WTC11 (cell line): Measurements from ENCODE around the gene MOB3B. TPM values are rescaled to one million over a fixed set of nuclear protein-coding genes. Genes with fewer than 3 reads are reported as not detected.

Experiments used
- ATAC-seq: fragments of 200-7000 bp; cut with Tn5 transposase; 2 replicates; pipeline ENCODE4 v1.10.0; 2021; ENCODE audit warnings: mild to moderate bottlenecking, moderate library complexity
- CTCF ChIA-PET: fragments of 300-600 bp; sonication (Branson Sonifier 250); formaldehyde crosslinking; loops from one replicate; lab custom pipeline; 2021; ENCODE audit warnings: antibody characterized with exemption; lab: Charles Lee
- POLR2A ChIA-PET: fragments of 350-600 bp; sonication (Branson Sonifier 250); formaldehyde crosslinking; loops from one replicate; lab custom pipeline; 2021; ENCODE audit warnings: antibody characterized with exemption; lab: Charles Lee
- DNase-seq: peaks from one replicate; pipeline ENCODE4 v3.0.0; 2021; ENCODE audit warnings: low spot score
- H3K27ac Mint-ChIP-seq: 2 replicates; pipeline ENCODE4 v1.8.0; 2021; ENCODE audit warnings: mixed read lengths
- H3K27me3 Mint-ChIP-seq: 2 replicates; pipeline ENCODE4 v1.8.0; 2021; ENCODE audit warnings: low read depth, mild to moderate bottlenecking, moderate library complexity, mixed read lengths
- H3K36me3 Mint-ChIP-seq: 2 replicates; pipeline ENCODE4 v1.8.0; 2021; ENCODE audit warnings: mixed read lengths
- H3K4me1 Mint-ChIP-seq: 2 replicates; pipeline ENCODE4 v1.8.0; 2022; ENCODE audit warnings: mixed read lengths
- H3K4me3 Mint-ChIP-seq: 2 replicates; pipeline ENCODE4 v1.8.0; 2021; ENCODE audit warnings: mild to moderate bottlenecking, moderate library complexity, mixed read lengths
- H3K9me3 Mint-ChIP-seq: 2 replicates; pipeline ENCODE4 v1.8.0; 2021; ENCODE audit warnings: mixed read lengths
- CREM ChIP-seq: sonication (generic); formaldehyde crosslinking; IDR thresholded peaks from 2 replicates; pipeline ENCODE4 v1.8.1; 2022; ENCODE audit warnings: mild to moderate bottlenecking, missing genetic modification reagents, moderate library complexity
- ETV6 ChIP-seq: sonication (generic); formaldehyde crosslinking; IDR thresholded peaks from 2 replicates; pipeline ENCODE4 v1.8.1; 2022; ENCODE audit warnings: mild to moderate bottlenecking, missing genetic modification reagents
- FOXP1 ChIP-seq: sonication (generic); formaldehyde crosslinking; IDR thresholded peaks from 2 replicates; pipeline ENCODE4 v1.8.0; 2022; ENCODE audit warnings: missing genetic modification reagents, mild to moderate bottlenecking, moderate library complexity, borderline replicate concordance
- IRF2 ChIP-seq: sonication (generic); formaldehyde crosslinking; IDR thresholded peaks from 2 replicates; pipeline ENCODE4 v1.8.0; 2022; ENCODE audit warnings: low read depth, missing genetic modification reagents, borderline replicate concordance
- JAZF1 ChIP-seq: fragments of 250-450 bp; sonication (Bioruptor Pico); IDR thresholded peaks from 2 replicates; pipeline ENCODE4 v1.9.0; 2021; ENCODE audit warnings: moderate library complexity, mild to moderate bottlenecking, inconsistent platforms
- JUN ChIP-seq: sonication (generic); formaldehyde crosslinking; IDR thresholded peaks from 2 replicates; pipeline ENCODE4 v1.8.0; 2023; ENCODE audit warnings: mild to moderate bottlenecking, missing genetic modification reagents
- NFYB ChIP-seq: sonication (generic); formaldehyde crosslinking; conservative IDR thresholded peaks from 2 replicates; pipeline ENCODE4 v1.8.0; 2022; ENCODE audit warnings: low read depth, missing genetic modification reagents
- NR1H2 ChIP-seq: sonication (generic); formaldehyde crosslinking; IDR thresholded peaks from 2 replicates; pipeline ENCODE4 v1.9.0; 2021; ENCODE audit warnings: mild to moderate bottlenecking, moderate library complexity, missing genetic modification reagents
- NR2C2 ChIP-seq: sonication (generic); formaldehyde crosslinking; IDR thresholded peaks from 2 replicates; pipeline ENCODE4 v1.8.0; 2022; ENCODE audit warnings: mild to moderate bottlenecking, missing genetic modification reagents
- OVOL2 ChIP-seq: fragments of 250-450 bp; sonication (Bioruptor Pico); IDR thresholded peaks from 2 replicates; pipeline ENCODE4 v1.9.0; 2021; ENCODE audit warnings: mild to moderate bottlenecking, borderline replicate concordance
- RORB ChIP-seq: fragments of 250-450 bp; sonication (Bioruptor Pico); IDR thresholded peaks from 2 replicates; pipeline ENCODE4 v1.9.0; 2021; ENCODE audit warnings: mild to moderate bottlenecking
- SMAD3 ChIP-seq: sonication (generic); formaldehyde crosslinking; IDR thresholded peaks from 2 replicates; pipeline ENCODE4 v1.8.0; 2022; ENCODE audit warnings: missing genetic modification reagents, mild to moderate bottlenecking, borderline replicate concordance
- ZNF219 ChIP-seq: sonication (generic); formaldehyde crosslinking; IDR thresholded peaks from 2 replicates; pipeline ENCODE4 v1.8.0; 2023; ENCODE audit warnings: missing genetic modification reagents, mild to moderate bottlenecking, borderline replicate concordance
- ZNF232 ChIP-seq: sonication (generic); formaldehyde crosslinking; IDR thresholded peaks from 2 replicates; pipeline ENCODE4 v1.8.0; 2022; ENCODE audit warnings: mild to moderate bottlenecking, missing genetic modification reagents
- ZNF396 ChIP-seq: fragments of 250-450 bp; sonication (Bioruptor Pico); IDR thresholded peaks from 2 replicates; pipeline ENCODE4 v1.8.0; 2021; ENCODE audit warnings: mild to moderate bottlenecking, moderate library complexity, borderline replicate concordance
- ZNF416 ChIP-seq: fragments of 250-450 bp; sonication (Bioruptor Pico); IDR thresholded peaks from 2 replicates; pipeline ENCODE4 v1.9.0; 2021; ENCODE audit warnings: mild to moderate bottlenecking, inconsistent platforms
- total RNA-seq: library from RNA; stranded (reverse); gene quantifications from 3 replicates; pipeline ENCODE4 v1.2.3, GENCODE V29; 2021
- TF ChIP-seq, protein P1 (sequence below): sonication (generic); formaldehyde crosslinking; IDR thresholded peaks from 2 replicates; pipeline ENCODE4 v1.8.1; 2022; ENCODE audit warnings: mild to moderate bottlenecking, missing genetic modification reagents, moderate library complexity, borderline replicate concordance
- TF ChIP-seq, protein P2 (sequence below): sonication (generic); formaldehyde crosslinking; IDR thresholded peaks from 2 replicates; pipeline ENCODE4 v1.8.0; 2022; ENCODE audit warnings: mild to moderate bottlenecking, missing genetic modification reagents
- TF ChIP-seq, protein P3 (sequence below): sonication (generic); formaldehyde crosslinking; IDR thresholded peaks from 2 replicates; pipeline ENCODE4 v1.8.0; 2022; ENCODE audit warnings: mild to moderate bottlenecking, missing genetic modification reagents
- TF ChIP-seq, protein P4 (sequence below): fragments of 250-450 bp; sonication (Bioruptor Pico); IDR thresholded peaks from 2 replicates; pipeline ENCODE4 v1.9.0; 2021; ENCODE audit warnings: mild to moderate bottlenecking, borderline replicate concordance
- TF ChIP-seq, protein P5 (sequence below): sonication (generic); formaldehyde crosslinking; IDR thresholded peaks from 2 replicates; pipeline ENCODE4 v1.8.0; 2023; ENCODE audit warnings: missing genetic modification reagents, mild to moderate bottlenecking, borderline replicate concordance

MOB3B gene
- total RNA-seq, 1 experiment from 2014 or later: 25.1 TPM

DNA sequence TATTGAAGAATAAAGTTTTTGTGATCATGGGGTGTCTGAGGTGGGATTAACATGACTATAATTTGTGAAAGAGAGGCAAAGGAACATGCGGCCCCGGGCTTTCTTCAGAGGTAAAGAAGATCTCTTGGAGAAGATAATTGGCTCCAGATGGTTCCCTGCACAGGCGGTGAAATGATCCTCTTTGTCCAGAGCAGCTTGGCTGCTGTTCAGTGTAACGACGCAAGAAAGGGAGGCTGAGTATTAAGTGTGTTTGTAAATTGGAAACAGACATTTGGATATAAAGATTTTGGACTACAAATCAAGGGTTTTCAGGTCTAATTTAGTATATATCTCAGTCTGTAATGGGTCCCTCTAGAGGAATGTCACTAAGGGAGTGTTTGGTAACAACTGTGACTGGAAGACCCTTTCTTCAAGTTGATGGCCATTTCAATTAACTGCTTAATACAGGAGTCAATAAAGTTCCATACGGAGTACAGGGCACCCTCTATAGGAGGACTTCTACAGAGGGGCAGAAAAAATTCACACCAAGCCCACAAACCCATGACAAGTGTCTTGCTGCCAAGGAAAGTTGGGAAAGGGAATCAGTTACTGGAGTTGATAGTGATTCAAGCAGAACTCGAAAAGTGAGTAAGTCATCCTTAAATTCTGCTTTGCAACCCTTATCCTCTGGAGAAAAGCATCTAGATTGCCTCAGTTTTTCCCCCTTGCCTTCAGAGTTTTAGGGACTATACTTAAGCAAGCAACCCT is 236.8 kb downstream of the MOB3B start:
- ChIA-PET POLR2A (no interaction called here), CTCF (interaction anchor here (0.6 kb wide), 1 partner anchor 1022 kb away, joined by 3 read pairs; no protein-coding TSS in a partner anchor)
- no peaks in the 10 kb centered on the region for H3K4me1 Mint-ChIP-seq
- TF ChIP-seq, protein P1, sequence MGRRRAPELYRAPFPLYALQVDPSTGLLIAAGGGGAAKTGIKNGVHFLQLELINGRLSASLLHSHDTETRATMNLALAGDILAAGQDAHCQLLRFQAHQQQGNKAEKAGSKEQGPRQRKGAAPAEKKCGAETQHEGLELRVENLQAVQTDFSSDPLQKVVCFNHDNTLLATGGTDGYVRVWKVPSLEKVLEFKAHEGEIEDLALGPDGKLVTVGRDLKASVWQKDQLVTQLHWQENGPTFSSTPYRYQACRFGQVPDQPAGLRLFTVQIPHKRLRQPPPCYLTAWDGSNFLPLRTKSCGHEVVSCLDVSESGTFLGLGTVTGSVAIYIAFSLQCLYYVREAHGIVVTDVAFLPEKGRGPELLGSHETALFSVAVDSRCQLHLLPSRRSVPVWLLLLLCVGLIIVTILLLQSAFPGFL (CRISPR knock-in tag): no peak
- TF ChIP-seq NR2C2 (CRISPR knock-in tag): no peak
- no peak for TF ChIP-seq ETV6
- no peak for TF ChIP-seq CREM (CRISPR knock-in tag)
- no peak for TF ChIP-seq NFYB (CRISPR knock-in tag)
- no peak for TF ChIP-seq OVOL2 (CRISPR knock-in tag)
- no peak for TF ChIP-seq JUN
- TF ChIP-seq, protein P2, sequence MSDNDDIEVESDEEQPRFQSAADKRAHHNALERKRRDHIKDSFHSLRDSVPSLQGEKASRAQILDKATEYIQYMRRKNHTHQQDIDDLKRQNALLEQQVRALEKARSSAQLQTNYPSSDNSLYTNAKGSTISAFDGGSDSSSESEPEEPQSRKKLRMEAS: no peak
- no peak for TF ChIP-seq IRF2
- TF ChIP-seq, protein P3, sequence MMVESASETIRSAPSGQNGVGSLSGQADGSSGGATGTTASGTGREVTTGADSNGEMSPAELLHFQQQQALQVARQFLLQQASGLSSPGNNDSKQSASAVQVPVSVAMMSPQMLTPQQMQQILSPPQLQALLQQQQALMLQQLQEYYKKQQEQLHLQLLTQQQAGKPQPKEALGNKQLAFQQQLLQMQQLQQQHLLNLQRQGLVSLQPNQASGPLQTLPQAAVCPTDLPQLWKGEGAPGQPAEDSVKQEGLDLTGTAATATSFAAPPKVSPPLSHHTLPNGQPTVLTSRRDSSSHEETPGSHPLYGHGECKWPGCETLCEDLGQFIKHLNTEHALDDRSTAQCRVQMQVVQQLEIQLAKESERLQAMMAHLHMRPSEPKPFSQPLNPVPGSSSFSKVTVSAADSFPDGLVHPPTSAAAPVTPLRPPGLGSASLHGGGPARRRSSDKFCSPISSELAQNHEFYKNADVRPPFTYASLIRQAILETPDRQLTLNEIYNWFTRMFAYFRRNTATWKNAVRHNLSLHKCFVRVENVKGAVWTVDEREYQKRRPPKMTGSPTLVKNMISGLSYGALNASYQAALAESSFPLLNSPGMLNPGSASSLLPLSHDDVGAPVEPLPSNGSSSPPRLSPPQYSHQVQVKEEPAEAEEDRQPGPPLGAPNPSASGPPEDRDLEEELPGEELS (CRISPR knock-in tag): no peak
- no peaks in the 10 kb centered on the region for H3K9me3 Mint-ChIP-seq
- ATAC-seq (no peak), DNase-seq (no peak)
- H3K27me3 Mint-ChIP-seq: peaks cover 2% of the 10 kb centered on the region
- H3K4me3 Mint-ChIP-seq: no peak overlapping the region
- no peaks in the 10 kb centered on the region for H3K36me3 Mint-ChIP-seq
- H3K27ac Mint-ChIP-seq: no peak overlapping the region

DNA sequence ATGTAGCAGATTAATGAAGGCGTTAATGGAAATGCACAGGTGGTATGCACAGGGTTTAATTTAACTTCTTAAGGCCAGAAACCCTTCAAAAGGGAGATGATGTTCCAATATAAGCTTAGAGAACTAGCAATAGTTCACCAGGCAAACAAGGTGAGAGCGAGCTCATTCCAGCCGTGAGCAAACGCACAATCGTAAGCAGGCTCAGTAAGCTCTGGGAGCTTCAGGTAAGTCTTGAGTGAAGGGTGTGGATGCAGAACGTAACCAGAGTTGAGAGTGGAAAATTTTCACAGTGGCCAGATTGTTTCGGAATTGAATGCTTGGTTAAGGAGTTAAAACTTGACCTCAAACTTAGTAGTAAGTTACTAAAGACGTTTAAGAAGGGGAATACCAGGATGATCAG is 238.3 kb downstream of the MOB3B start:
- no peak for DNase-seq
- Mint-ChIP-seq H3K27me3 (peaks cover 2% of the 10 kb centered on the region), H3K36me3 (no peaks in the 10 kb centered on the region), H3K27ac (no peak overlapping the region), H3K4me1 (no peaks in the 10 kb centered on the region), H3K4me3 (no peak overlapping the region), H3K9me3 (no peaks in the 10 kb centered on the region)
- POLR2A ChIA-PET: no interaction called here
- ATAC-seq: no peak
- CTCF ChIA-PET: interaction anchor here (0.6 to 1.3 kb wide), 3 partner anchors 15 to 253 kb away, joined by 3 to 4 read pairs (median 3); no protein-coding TSS in a partner anchor
- TF ChIP-seq ZNF219 (CRISPR knock-in tag) (no peak), NR1H2 (CRISPR knock-in tag) (no peak), IRF2 (no peak), FOXP1 (CRISPR knock-in tag) (no peak), JAZF1 (no peak), ZNF232 (CRISPR knock-in tag) (no peak), ZNF396 (CRISPR knock-in tag) (no peak), RORB (CRISPR knock-in tag) (no peak), SMAD3 (no peak), OVOL2 (CRISPR knock-in tag) (no peak), ZNF416 (CRISPR knock-in tag) (no peak)
- TF ChIP-seq, protein P4, sequence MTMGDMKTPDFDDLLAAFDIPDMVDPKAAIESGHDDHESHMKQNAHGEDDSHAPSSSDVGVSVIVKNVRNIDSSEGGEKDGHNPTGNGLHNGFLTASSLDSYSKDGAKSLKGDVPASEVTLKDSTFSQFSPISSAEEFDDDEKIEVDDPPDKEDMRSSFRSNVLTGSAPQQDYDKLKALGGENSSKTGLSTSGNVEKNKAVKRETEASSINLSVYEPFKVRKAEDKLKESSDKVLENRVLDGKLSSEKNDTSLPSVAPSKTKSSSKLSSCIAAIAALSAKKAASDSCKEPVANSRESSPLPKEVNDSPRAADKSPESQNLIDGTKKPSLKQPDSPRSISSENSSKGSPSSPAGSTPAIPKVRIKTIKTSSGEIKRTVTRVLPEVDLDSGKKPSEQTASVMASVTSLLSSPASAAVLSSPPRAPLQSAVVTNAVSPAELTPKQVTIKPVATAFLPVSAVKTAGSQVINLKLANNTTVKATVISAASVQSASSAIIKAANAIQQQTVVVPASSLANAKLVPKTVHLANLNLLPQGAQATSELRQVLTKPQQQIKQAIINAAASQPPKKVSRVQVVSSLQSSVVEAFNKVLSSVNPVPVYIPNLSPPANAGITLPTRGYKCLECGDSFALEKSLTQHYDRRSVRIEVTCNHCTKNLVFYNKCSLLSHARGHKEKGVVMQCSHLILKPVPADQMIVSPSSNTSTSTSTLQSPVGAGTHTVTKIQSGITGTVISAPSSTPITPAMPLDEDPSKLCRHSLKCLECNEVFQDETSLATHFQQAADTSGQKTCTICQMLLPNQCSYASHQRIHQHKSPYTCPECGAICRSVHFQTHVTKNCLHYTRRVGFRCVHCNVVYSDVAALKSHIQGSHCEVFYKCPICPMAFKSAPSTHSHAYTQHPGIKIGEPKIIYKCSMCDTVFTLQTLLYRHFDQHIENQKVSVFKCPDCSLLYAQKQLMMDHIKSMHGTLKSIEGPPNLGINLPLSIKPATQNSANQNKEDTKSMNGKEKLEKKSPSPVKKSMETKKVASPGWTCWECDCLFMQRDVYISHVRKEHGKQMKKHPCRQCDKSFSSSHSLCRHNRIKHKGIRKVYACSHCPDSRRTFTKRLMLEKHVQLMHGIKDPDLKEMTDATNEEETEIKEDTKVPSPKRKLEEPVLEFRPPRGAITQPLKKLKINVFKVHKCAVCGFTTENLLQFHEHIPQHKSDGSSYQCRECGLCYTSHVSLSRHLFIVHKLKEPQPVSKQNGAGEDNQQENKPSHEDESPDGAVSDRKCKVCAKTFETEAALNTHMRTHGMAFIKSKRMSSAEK (CRISPR knock-in tag): no peak
- TF ChIP-seq, protein P5, sequence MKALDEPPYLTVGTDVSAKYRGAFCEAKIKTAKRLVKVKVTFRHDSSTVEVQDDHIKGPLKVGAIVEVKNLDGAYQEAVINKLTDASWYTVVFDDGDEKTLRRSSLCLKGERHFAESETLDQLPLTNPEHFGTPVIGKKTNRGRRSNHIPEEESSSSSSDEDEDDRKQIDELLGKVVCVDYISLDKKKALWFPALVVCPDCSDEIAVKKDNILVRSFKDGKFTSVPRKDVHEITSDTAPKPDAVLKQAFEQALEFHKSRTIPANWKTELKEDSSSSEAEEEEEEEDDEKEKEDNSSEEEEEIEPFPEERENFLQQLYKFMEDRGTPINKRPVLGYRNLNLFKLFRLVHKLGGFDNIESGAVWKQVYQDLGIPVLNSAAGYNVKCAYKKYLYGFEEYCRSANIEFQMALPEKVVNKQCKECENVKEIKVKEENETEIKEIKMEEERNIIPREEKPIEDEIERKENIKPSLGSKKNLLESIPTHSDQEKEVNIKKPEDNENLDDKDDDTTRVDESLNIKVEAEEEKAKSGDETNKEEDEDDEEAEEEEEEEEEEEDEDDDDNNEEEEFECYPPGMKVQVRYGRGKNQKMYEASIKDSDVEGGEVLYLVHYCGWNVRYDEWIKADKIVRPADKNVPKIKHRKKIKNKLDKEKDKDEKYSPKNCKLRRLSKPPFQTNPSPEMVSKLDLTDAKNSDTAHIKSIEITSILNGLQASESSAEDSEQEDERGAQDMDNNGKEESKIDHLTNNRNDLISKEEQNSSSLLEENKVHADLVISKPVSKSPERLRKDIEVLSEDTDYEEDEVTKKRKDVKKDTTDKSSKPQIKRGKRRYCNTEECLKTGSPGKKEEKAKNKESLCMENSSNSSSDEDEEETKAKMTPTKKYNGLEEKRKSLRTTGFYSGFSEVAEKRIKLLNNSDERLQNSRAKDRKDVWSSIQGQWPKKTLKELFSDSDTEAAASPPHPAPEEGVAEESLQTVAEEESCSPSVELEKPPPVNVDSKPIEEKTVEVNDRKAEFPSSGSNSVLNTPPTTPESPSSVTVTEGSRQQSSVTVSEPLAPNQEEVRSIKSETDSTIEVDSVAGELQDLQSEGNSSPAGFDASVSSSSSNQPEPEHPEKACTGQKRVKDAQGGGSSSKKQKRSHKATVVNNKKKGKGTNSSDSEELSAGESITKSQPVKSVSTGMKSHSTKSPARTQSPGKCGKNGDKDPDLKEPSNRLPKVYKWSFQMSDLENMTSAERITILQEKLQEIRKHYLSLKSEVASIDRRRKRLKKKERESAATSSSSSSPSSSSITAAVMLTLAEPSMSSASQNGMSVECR: no peak
